HepG2 (cell line): Measurements from ENCODE around the gene PLB1. TPM values are rescaled to one million over a fixed set of nuclear protein-coding genes. Genes with fewer than 3 reads are reported as not detected.

Source experiments
- ARNT ChIP-seq: fragments of 450-650 bp; IDR thresholded peaks from 2 replicates; pipeline ENCODE4 v1.6.1; 2017
- ATF1 ChIP-seq: IDR thresholded peaks from 2 replicates; pipeline ENCODE4 v1.6.1; 2016; ENCODE audit warnings: mild to moderate bottlenecking, control low read depth
- CREM ChIP-seq, 2 experiments: sonication (generic) in 1 of 2; formaldehyde crosslinking in 1 of 2; IDR thresholded peaks; 2 replicates each; pipeline versions ENCODE4 v1.4.0 to v1.6.1; 2016 to 2020; ENCODE audit warnings: antibody characterized with exemption in 1 of 2, mild to moderate bottlenecking in 1 of 2, missing genetic modification reagents in 1 of 2
- ESRRA ChIP-seq: sonication (generic); formaldehyde crosslinking; IDR thresholded peaks from 2 replicates; pipeline ENCODE4 v1.5.1; 2020; ENCODE audit warnings: mild to moderate bottlenecking, low read depth, missing genetic modification reagents
- NKX3-1 ChIP-seq: sonication (generic); formaldehyde crosslinking; IDR thresholded peaks from 2 replicates; pipeline ENCODE4 v1.5.0; 2020; ENCODE audit warnings: missing genetic modification reagents
- PITX1 ChIP-seq: sonication (generic); formaldehyde crosslinking; IDR thresholded peaks from 2 replicates; pipeline ENCODE4 v1.5.1; 2020; ENCODE audit warnings: mild to moderate bottlenecking, missing genetic modification reagents
- SETDB1 ChIP-seq: sonication (generic); formaldehyde crosslinking; IDR thresholded peaks from 2 replicates; pipeline ENCODE4 v1.5.1; 2020; ENCODE audit warnings: missing genetic modification reagents, mild to moderate bottlenecking, borderline replicate concordance
- SMAD1 ChIP-seq: sonication (generic); formaldehyde crosslinking; IDR thresholded peaks from 2 replicates; pipeline ENCODE4 v1.4.0; 2020; ENCODE audit warnings: missing genetic modification reagents, low read depth, mild to moderate bottlenecking, borderline replicate concordance
- SRSF1 ChIP-seq: fragments of 200-400 bp; formaldehyde crosslinking; optimal IDR thresholded peaks from 2 replicates; pipeline ENCODE3; 2017; ENCODE audit warnings: mild to moderate bottlenecking, low read depth, low read length, moderate library complexity
- ZNF605 ChIP-seq: sonication (generic); formaldehyde crosslinking; IDR thresholded peaks from 2 replicates; pipeline ENCODE4 v1.8.0; 2022; ENCODE audit warnings: mild to moderate bottlenecking, missing genetic modification reagents
- ZNF839 ChIP-seq: sonication (generic); formaldehyde crosslinking; IDR thresholded peaks from 2 replicates; pipeline ENCODE4 v1.4.0; 2020; ENCODE audit warnings: missing genetic modification reagents, mild to moderate bottlenecking, borderline replicate concordance
- polyA plus RNA-seq, 8 experiments: library from polyadenylated mRNA; depleted of rRNA in 3 of 8; stranded (reverse) in 7 of 8; unstranded in 1 of 8; fragments of >200 nt; fragmentation: Illumina TruSeq in 4 of 8; extraction: Trizol in 4 of 8; gene quantifications; 2 replicates each; pipeline versions ENCODE4 v1.2.1 to v1.2.3, GENCODE V29; 2011 to 2016; ENCODE audit warnings: low read depth in 4 of 8, missing spikeins in 1 of 8, mixed read lengths in 1 of 8; ENCODE audit not compliant: insufficient read depth in 1 of 8
- total RNA-seq, 5 experiments: library from RNA; depleted of rRNA; stranded (reverse); fragments of >200 nt; fragmentation: Illumina TruSeq; extraction: Trizol; gene quantifications; 2 replicates each; pipeline ENCODE4 v1.2.3, GENCODE V29; 2016; ENCODE audit warnings: low read depth in 1 of 5
- TF ChIP-seq, protein P1 (sequence below): sonication (generic); formaldehyde crosslinking; IDR thresholded peaks from 2 replicates; pipeline ENCODE4 v1.4.0; 2020; ENCODE audit warnings: missing genetic modification reagents
- TF ChIP-seq, protein P2 (sequence below): fragments of 450-650 bp; IDR thresholded peaks from 2 replicates; pipeline ENCODE4 v1.6.1; 2017; ENCODE audit warnings: mild to moderate bottlenecking
- TF ChIP-seq, protein P3 (sequence below): sonication (generic); formaldehyde crosslinking; IDR thresholded peaks from 2 replicates; pipeline ENCODE4 v1.4.0; 2020; ENCODE audit warnings: mild to moderate bottlenecking, missing genetic modification reagents
- TF ChIP-seq, protein P4 (sequence below): sonication (generic); formaldehyde crosslinking; IDR thresholded peaks from 2 replicates; pipeline ENCODE4 v1.8.0; 2022; ENCODE audit warnings: missing genetic modification reagents, low read depth, mild to moderate bottlenecking, borderline replicate concordance
- TF ChIP-seq, protein P5 (sequence below): sonication (generic); formaldehyde crosslinking; IDR thresholded peaks from 2 replicates; pipeline ENCODE4 v1.5.1; 2020; ENCODE audit warnings: missing genetic modification reagents, mild to moderate bottlenecking, borderline replicate concordance

Gene PLB1
- total and polyA plus RNA-seq, 2 of the 13 experiments (the other 11 are each of a cell fraction or from before 2014, with no cell fraction given): 0.20 to 1.8 TPM

DNA sequence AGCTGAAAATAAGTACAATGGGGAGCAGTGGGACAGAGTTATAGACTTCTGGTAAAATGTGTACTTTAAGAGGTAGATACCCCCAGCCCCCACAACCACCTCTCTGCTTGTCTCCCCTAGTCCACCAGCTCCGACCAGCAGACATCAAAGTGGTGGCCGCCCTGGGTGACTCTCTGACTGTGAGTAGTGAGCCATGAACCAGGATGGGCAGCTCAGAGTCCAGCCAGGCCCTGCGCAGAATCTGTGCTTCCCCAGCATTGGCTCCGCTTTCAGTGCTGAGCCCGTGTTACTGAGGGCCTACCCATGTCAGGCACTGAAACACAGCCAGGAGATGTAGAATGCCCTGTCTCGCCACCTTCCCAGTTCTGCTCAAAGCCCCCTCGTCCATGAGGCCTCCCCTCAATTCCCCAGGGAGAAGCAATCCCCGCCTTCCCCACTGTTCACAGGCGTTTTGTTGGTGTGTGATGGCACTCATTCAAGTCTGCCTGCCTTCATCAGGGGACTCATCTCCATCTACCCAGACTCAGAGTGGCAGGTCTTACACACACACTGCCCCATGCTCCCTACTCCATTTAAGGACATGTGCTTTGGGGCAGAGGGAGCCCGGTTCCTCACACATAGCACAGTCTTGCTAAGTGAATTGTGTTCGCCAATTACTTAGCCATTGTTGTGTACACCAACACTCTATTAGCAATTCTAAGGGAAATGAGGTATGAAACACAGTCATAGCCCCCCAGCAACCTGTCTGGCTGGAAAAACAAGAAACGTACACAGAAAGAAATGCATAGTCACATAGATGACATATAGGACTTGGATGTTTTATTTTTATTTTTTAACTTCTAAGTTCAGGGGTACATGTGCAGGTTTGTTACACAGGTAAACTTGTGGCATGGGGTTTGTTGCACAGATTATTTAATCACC is 122.6 kb downstream of the PLB1 start (continued):
- TF ChIP-seq, protein P1, sequence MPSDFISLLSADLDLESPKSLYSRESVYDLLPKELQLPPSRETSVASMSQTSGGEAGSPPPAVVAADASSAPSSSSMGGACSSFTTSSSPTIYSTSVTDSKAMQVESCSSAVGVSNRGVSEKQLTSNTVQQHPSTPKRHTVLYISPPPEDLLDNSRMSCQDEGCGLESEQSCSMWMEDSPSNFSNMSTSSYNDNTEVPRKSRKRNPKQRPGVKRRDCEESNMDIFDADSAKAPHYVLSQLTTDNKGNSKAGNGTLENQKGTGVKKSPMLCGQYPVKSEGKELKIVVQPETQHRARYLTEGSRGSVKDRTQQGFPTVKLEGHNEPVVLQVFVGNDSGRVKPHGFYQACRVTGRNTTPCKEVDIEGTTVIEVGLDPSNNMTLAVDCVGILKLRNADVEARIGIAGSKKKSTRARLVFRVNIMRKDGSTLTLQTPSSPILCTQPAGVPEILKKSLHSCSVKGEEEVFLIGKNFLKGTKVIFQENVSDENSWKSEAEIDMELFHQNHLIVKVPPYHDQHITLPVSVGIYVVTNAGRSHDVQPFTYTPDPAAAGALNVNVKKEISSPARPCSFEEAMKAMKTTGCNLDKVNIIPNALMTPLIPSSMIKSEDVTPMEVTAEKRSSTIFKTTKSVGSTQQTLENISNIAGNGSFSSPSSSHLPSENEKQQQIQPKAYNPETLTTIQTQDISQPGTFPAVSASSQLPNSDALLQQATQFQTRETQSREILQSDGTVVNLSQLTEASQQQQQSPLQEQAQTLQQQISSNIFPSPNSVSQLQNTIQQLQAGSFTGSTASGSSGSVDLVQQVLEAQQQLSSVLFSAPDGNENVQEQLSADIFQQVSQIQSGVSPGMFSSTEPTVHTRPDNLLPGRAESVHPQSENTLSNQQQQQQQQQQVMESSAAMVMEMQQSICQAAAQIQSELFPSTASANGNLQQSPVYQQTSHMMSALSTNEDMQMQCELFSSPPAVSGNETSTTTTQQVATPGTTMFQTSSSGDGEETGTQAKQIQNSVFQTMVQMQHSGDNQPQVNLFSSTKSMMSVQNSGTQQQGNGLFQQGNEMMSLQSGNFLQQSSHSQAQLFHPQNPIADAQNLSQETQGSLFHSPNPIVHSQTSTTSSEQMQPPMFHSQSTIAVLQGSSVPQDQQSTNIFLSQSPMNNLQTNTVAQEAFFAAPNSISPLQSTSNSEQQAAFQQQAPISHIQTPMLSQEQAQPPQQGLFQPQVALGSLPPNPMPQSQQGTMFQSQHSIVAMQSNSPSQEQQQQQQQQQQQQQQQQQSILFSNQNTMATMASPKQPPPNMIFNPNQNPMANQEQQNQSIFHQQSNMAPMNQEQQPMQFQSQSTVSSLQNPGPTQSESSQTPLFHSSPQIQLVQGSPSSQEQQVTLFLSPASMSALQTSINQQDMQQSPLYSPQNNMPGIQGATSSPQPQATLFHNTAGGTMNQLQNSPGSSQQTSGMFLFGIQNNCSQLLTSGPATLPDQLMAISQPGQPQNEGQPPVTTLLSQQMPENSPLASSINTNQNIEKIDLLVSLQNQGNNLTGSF: no peak
- TF ChIP-seq SMAD1 (CRISPR knock-in tag) (no peak), NKX3-1 (no peak), ZNF839 (no peak), SRSF1 (no peak), PITX1 (CRISPR knock-in tag) (0 out of 2 replicates have a peak, but pooled peaks have one; percentile 42), ATF1 (no peak), SETDB1 (CRISPR knock-in tag) (no peak), ZNF605 (CRISPR knock-in tag) (0 out of 2 replicates have a peak, but pooled peaks have one; percentile 17), CREM (IDR thresholded peaks at IDR 0.05) (no peak), CREM (CRISPR knock-in tag; IDR thresholded peaks at IDR 0.05) (no peak), ESRRA (CRISPR knock-in tag) (no peak), ARNT (no peak)
- TF ChIP-seq, protein P2, sequence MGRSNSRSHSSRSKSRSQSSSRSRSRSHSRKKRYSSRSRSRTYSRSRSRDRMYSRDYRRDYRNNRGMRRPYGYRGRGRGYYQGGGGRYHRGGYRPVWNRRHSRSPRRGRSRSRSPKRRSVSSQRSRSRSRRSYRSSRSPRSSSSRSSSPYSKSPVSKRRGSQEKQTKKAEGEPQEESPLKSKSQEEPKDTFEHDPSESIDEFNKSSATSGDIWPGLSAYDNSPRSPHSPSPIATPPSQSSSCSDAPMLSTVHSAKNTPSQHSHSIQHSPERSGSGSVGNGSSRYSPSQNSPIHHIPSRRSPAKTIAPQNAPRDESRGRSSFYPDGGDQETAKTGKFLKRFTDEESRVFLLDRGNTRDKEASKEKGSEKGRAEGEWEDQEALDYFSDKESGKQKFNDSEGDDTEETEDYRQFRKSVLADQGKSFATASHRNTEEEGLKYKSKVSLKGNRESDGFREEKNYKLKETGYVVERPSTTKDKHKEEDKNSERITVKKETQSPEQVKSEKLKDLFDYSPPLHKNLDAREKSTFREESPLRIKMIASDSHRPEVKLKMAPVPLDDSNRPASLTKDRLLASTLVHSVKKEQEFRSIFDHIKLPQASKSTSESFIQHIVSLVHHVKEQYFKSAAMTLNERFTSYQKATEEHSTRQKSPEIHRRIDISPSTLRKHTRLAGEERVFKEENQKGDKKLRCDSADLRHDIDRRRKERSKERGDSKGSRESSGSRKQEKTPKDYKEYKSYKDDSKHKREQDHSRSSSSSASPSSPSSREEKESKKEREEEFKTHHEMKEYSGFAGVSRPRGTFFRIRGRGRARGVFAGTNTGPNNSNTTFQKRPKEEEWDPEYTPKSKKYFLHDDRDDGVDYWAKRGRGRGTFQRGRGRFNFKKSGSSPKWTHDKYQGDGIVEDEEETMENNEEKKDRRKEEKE: no peak
- TF ChIP-seq, protein P3, sequence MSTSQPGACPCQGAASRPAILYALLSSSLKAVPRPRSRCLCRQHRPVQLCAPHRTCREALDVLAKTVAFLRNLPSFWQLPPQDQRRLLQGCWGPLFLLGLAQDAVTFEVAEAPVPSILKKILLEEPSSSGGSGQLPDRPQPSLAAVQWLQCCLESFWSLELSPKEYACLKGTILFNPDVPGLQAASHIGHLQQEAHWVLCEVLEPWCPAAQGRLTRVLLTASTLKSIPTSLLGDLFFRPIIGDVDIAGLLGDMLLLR (CRISPR knock-in tag): no peak
- TF ChIP-seq, protein P4, sequence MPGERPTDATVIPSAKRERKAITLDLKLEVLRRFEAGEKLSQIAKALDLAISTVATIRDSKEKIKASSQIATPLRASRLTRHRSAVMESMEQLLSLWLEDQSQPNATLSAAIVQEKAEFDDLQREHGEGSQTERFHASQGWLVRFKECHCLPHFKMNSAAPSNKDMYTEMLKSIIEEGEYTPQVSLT (CRISPR knock-in tag): no peak
- TF ChIP-seq, protein P5, sequence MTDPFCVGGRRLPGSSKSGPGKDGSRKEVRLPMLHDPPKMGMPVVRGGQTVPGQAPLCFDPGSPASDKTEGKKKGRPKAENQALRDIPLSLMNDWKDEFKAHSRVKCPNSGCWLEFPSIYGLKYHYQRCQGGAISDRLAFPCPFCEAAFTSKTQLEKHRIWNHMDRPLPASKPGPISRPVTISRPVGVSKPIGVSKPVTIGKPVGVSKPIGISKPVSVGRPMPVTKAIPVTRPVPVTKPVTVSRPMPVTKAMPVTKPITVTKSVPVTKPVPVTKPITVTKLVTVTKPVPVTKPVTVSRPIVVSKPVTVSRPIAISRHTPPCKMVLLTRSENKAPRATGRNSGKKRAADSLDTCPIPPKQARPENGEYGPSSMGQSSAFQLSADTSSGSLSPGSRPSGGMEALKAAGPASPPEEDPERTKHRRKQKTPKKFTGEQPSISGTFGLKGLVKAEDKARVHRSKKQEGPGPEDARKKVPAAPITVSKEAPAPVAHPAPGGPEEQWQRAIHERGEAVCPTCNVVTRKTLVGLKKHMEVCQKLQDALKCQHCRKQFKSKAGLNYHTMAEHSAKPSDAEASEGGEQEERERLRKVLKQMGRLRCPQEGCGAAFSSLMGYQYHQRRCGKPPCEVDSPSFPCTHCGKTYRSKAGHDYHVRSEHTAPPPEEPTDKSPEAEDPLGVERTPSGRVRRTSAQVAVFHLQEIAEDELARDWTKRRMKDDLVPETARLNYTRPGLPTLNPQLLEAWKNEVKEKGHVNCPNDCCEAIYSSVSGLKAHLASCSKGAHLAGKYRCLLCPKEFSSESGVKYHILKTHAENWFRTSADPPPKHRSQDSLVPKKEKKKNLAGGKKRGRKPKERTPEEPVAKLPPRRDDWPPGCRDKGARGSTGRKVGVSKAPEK (CRISPR knock-in tag): no peak
